GM15510 (cell line): ENCODE results near the gene FAM174C.
A peak's percentile ranks its signal among the peaks of the same experiment; 100 is the strongest.

Source experiments
- POLR2A ChIP-seq: IDR thresholded peaks from 3 replicates; pipeline ENCODE4 v1.6.1; 2011; ENCODE audit warnings: borderline replicate concordance; ENCODE audit not compliant: insufficient read length; ENCODE audit errors: extremely low read depth

The FAM174C gene

DNA sequence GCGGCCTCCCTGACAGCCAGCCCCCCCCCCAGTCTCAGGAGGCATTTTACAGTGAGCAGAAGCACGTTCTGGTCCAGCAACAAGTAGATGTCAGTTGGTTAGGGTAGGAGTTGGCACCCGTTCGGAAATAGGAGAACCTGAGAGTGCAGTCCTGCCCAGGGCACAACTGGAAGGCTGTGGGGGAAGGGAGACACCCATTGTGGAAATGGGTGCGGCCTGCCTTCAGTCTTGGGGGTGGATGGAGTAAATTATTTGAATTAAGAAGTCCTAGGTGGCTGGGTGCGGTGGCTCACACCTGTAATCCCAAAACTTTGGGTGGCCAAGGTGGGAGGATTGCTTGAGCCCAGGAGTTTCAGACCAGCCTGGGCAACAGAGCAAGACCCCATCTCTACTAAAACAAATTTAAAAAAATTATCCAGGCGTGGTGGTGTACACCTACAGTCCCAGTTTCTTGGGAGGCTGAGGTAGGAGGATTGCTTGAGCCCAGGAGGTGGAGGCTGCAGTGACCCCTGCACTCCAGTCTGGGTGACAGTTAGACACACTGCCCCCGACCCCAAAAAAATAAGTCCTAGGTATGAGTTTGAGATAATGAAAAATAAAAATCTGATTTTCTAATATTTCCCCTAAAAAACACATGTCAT, 5.0 kb upstream of the FAM174C start:
- TF ChIP-seq POLR2A: no peak

DNA sequence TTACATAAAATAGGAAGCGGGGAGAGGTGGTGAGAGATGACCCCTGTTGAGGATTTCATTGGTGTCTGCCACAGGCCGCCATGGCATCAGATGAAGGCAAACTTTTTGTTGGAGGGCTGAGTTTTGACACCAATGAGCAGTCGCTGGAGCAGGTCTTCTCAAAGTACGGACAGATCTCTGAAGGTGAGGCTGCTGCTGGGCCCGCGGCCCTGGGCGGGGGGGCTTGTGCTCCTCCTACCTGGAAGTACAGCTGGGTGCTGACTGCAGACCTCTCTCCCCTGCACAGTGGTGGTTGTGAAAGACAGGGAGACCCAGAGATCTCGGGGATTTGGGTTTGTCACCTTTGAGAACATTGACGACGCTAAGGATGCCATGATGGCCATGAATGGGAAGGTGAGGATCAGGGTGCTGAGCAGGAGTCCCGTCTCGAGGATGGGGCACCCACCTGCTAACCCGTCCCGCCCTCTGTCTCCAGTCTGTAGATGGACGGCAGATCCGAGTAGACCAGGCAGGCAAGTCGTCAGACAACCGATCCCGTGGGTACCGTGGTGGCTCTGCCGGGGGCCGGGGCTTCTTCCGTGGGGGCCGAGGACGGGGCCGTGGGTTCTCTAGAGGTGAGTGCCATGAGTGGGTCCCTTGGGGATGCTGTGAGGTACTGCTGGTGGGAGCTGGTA, 4.3 kb upstream of the FAM174C start:
- peak; percentile 19 for TF ChIP-seq POLR2A

DNA sequence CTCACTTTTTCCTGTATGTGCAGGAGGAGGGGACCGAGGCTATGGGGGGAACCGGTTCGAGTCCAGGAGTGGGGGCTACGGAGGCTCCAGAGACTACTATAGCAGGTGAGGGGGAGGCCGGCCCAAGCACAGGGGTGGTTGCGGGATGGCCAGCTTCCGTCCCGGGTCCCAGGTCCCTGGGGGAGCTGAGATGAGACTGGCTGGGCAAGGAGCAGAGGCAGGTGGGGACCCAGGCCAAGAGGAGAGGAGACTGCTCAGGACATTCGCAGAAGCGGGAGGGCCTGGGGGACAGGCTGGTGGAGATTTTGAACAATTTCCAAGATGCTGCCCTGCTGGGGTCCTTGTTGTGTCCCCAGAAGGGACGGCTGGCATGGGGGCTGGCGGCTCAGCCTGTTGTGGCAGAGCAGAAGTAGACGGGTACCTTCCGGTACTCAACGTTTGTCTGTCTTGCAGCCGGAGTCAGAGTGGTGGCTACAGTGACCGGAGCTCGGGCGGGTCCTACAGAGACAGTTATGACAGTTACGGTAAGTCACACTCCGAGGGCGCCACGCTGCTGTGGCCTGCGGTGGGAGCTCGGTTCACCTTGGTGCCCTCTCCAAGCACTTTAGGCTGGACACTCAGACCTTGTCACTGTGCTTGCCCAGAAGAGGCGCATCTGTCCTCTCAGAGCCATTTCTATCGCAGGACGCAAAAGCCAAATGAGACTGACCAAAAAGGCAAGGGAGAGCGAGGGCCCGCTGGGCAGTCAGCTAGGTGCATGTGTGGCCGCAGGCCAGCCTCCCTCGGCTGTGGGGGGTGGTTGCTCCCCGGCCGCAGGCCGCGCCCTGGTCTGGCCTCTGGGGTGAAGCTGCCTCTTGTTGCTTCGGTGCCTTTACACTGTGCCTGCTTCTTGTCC, 3.6 kb upstream of the FAM174C start:
- TF ChIP-seq POLR2A: no peak

DNA sequence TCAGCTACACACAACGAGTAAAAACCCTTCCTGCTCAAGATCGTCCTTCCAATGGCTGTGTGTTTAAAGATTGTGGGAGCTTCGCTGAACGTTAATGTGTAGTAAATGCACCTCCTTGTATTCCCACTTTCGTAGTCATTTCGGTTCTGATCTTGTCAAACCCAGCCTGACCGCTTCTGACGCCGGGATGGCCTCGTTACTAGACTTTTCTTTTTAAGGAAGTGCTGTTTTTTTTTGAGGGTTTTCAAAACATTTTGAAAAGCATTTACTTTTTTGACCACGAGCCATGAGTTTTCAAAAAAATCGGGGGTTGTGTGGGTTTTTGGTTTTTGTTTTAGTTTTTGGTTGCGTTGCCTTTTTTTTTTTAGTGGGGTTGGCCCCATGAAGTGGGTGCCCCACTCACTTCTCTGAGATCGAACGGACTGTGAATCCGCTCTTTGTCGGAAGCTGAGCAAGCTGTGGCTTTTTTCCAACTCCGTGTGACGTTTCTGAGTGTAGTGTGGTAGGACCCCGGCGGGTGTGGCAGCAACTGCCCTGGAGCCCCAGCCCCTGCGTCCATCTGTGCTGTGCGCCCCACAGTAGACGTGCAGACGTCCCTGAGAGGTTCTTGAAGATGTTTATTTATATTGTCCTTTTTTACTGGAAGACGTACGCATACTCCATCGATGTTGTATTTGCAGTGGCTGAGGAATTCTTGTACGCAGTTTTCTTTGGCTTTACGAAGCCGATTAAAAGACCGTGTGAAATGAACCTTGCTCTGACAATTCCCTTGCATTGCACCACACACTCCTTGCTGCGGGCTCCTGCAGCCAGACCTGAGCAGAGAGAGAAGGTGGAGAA, 2.7 kb upstream of the FAM174C start:
- TF ChIP-seq POLR2A: no peak

DNA sequence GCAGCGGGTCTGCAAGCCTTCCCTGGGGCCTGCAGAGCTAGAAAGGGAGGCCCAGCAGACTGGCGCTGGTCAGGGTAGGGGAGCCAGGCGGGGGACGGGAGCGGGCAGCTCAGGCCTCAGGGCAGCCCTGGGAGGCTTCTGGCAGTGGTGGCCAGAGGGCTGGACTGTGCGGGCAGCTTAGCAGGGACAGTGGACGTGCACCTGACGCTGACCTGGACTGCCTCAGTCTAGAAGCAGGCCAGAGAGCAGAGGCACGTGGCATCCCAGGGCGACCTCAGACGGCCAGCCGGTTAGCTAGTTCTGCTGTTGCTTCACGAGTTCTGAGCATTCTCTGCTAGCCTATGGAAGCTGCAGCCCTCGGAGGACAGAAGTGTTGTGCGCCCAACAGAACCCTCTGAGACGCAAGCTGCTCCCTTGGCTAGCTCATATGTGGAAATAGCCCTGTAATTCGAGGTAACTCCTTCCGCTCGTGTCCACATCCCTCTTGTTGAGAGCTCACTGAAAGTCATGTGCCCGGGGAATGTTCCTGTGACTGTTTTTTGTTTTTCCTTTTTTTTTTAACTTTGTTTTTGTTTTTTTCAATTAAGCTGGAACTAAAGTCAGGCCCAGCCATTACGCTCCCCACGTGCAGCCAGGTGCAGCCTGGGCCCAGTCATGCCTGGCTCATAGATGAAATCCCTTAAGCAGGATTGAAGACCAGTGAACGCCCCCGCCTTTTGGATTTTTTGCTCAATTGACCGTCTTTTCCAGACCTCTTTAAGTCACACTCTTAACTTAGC, 1.9 kb upstream of the FAM174C start:
- TF ChIP-seq POLR2A: no peak

DNA sequence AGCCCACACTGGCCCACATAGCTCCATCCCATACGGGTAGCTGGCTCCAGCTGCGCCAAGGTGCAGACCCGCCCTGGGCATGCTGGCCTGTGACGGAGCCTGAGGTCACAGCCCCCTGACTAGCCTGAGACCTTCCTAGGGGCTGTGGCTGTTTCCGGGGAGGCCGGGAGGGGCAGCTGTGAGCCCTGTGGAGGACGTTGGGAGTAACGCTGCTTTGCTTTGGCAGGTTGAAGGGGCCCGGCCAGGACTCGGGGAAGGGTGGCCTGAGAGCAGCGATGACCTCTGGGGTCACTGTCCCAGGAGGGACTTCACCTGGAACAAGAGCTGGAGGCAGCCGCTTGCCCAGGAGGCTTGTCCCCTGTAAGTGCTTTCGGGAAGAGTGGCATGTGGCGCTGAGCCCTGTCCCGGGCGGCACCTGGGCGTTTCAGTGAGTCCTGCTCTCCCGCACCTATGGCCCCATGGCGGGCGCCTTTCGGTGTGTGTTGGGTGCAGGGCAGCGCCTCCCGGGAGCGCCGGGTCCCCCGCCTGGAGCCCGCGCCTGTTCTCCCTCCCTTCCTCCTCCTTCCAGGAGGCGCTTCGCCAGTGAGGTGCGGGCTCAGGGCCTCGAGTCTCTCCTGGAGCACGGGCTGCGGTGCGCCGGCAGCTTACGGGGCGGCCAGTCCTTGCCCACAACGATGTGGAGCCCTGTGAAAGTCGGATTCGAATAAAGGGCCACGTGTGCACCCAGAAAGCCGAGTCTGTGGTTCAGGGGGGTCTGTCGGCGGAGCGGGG, 1.1 kb upstream of the FAM174C start:
- TF ChIP-seq POLR2A: no peak

DNA sequence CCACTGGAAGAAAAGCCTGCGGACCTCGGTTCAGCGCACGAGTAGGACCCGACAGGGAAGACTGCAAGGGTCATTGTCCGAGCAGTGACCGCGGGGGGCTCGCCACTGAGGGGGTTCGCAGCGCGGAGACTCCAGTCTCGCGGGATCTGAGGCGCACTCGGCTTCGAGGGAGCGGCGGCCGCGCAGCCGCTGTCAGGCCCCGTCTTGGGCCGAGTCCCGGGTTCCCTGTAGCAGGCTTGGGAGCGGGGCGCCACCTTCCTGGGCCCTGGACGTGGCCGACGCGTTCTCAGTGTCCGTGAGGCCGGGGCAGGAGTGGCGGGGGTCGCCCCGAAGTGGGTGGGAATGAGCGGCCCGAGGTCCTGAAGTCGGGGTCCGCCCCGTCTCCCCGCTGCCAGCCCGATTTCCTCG, 474 bp upstream of the FAM174C start:
- no peak for TF ChIP-seq POLR2A

DNA sequence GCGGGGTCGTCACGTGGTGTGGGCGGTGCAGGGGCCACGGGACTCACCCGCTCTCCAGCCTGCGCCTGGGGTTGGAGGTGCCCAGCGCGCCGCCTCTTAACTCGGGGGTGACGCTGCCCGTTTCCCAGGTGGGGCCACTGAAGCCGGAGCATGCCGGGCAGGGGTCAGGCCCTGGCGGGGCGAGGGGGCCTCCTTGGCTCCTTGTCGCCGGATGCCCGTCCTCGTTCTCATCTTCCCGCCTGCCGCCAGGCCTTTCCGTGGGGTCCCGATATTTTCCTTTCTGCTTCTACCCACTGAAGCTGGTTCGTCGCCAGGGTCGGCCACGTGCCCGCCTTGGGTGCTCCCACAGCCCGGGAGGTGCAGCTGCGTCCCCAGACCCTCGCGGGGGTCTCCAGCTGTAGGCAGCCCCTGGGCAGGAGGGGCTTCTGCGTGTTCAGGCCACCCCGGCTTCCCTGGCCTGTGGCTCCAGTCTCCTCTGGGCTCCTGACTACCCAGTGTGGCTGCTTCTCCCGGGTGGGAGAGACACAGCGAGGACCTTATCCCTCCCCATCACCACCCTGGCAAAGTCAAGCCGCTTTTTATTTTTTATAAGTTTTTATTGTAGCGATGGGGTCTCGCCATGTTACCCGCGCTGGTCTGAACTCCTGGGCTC, 772 bp downstream of the FAM174C start:
- no peak for TF ChIP-seq POLR2A

DNA sequence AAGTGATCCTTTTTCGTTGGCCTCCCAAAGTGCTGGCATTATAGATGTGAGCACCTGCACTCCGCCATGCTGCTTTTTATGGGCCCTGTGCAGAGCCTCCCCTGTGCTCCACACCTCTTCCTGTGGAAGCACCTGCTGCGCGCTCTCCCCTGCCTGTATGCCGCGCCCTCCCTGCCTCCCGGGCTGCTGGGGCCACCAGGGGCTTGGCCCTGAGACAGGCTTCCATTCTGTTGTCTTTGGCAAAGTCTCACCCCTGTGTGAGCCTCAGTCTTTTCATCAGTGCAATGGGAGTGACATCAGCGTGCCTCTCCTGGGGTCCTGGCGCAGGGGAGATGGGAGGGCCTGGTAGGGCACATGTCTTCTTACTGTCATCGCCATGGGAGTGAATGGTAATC, 1.3 kb downstream of the FAM174C start:
- no peak for TF ChIP-seq POLR2A

DNA sequence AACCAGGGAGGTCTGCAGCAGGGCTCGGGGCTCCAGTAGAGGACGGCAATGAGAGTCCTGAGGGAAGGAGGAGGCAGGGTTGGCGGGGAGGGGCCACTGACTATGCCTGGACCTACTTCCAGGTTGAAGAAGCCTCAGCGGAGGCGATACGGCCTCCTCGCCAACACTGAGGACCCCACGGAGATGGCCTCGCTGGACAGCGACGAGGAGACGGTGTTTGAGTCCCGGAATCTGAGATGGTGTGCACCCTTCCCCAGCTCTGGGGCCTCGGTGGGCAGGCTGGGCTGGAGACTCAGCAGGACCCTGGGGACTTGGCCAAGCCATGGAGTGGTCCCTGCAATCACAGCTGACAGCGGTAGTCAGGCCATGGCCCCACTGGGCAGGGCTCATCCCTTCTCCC, 1.7 kb downstream of the FAM174C start:
- no peak for TF ChIP-seq POLR2A

DNA sequence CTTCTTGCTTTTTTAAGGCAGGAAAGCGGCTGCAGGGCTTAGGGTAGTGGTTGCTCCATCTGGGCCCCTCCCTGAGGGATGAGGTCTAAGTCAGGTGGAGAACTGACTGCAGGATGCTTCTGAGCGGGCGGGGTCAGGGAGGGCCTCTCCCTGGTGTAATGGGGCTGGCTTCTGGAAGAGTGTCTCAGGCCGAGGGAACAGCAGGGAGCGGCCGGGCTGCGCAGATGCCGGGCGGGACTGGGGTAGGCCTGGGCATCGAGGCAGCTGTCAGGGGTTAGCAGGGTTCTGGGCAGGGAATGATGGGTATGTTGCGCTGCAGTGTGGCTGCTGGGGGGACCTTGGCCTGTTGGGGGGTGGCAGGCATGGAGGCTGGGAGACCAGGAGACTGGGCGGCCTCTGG, 2.7 kb downstream of the FAM174C start:
- TF ChIP-seq POLR2A: no peak

DNA sequence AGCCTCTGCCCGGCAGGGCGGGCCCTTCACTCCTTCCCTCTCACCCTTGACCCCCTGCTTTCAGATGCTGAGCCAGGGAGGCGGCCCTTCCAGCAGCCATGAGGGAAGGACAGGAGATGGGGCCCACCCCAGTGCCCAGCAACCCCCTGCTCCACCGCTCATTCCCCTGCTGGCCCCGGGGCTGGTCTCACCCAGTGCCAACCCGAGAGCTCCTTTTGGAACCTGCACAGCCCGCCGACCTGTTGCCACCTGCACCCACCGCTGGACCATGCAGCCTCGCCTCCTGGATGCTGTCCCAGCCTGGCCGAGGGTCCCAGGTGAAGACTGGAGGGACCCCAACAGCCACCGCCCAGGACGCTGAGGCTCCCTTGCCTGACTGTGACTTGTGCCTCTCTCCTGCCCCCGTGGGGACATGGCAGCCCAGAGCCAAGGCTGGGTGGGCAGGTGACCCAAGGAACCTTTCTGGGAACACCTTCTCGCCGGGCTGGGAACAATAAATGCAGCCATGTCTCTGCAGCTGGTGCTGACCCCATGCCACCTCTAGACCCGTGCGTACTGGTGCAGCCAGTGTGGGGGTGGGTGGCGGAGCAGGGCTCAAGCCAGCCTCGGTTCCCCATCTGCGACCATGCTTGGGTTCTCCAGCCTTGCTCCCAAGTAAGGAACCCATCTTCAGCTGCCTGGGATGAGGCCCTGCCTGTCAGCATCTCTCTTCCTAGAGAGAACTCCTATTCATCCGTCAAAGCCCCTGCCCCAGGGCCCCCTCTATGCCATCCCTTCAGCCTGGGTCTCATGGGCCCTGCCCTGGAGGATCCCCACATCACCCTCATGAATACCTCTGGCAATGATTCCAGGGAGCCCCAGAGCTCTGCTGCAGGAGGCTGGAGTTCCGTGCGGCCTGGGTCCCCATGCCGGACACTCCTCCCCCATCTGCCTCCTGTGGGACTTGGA, 3.7 kb downstream of the FAM174C start:
- no peak for TF ChIP-seq POLR2A

DNA sequence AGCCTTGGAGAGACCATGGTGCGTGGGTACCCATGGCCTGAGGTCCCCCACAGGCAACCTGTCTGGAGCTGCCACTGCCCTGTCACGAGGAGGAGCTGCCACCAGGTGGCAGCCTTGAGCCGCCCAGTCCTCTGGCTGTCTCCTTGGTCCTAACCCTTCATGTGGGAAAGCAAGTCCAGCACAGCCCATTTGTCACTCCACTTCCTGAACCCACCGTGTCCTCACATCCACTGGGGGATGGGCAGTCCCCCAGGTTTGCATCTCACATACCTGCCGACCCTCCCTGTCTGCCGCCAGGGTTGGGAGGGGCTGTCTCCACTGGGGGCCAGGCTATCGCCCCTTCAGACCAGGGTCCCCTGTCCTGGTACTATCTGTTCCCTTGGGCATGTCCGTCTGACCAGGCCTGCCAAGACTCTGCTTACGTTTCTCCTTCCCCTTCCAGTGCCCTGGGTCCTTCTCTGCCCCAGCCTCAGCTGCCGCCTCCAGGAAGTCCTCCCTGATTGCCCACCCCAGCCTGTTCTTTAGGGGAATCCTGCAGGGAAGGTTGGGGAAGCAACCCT, 4.5 kb downstream of the FAM174C start:
- no peak for TF ChIP-seq POLR2A
